ENCODE results near the gene HS3ST5. TPM values are rescaled to one million over a fixed set of nuclear protein-coding genes. Genes with fewer than 3 reads are reported as not detected.

Gene HS3ST5
- polyA plus RNA-seq, 1 donor (not counting 4 experiments of a cell fraction or from before 2014, with no cell fraction given), result not detected

DNA sequence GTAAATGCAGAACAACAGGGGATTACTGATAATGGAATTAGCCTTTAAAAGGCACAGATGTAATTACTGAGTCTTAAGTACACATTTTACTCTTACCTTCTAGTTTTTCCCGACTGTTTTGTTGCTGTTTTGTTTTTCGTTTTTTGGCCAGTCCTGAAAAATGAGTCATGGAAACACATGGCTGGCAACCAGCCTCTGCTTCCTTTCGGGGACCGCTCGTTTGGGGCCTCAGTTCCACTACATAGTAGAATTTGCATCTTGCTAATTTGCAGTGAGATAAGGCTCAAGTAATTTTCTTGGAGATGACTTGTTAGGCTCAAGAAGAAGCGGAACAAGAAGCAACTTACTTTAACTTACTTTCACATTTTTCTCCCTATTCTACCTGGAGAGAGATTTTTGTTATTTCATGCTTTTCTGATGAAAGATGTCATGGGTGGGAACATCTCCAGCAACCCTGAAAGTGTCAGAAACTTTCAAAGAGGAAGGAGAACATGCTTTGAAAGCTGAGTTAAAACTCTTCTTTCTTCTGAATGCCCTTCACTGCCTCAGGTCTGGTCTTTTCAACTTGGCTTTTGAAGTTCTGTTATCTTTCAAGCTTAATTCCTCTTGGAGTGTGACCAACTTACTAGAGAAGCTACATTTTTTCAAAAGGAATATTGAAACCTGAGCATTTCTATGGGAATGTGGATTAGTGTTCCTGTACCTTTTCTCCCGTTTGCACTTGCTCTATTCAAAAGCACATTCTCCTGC is 300.4 kb downstream of the HS3ST5 start:
- no peaks in the 10 kb centered on the region for H3K4me1 ChIP-seq (ENCODE audit: control insufficient read depth, extremely low read depth, insufficient read depth, low read length)
- no peaks in the 10 kb centered on the region for H4K20me1 ChIP-seq (ENCODE audit: control insufficient read depth, extremely low read depth, insufficient read depth, low read length)
- dilution Hi-C loops (cut with MboI; ENCODE audit: extremely low pct_ligation_motif_present, low sequenced_read_pairs), result no loop called here
- FAIRE-seq, result no peak
- no peak for DNase-seq (ENCODE audit: low read depth, low spot score)
- H3K79me2 ChIP-seq (ENCODE audit: control insufficient read depth, insufficient read depth, low read length), result no peaks in the 10 kb centered on the region
- H2AFZ ChIP-seq (ENCODE audit: control insufficient read depth, low read length), result no peak overlapping the region
- H3K9me1 ChIP-seq (ENCODE audit: control insufficient read depth, extremely low read depth, insufficient read depth, low read length), result no peaks in the 10 kb centered on the region
- no peak overlapping the region for H3K4me3 ChIP-seq (ENCODE audit: control insufficient read depth in 2 of 3, extremely low read depth in 1 of 3, insufficient read depth in 2 of 3, low read depth in 1 of 3, low read length in 3 of 3)
- no peak overlapping the region for H3K4me2 ChIP-seq (ENCODE audit: control insufficient read depth, extremely low read depth, insufficient read depth, low read depth, low read length)
- no peaks in the 10 kb centered on the region for H3K36me3 ChIP-seq (ENCODE audit: control insufficient read depth in 2 of 2, extremely low read depth in 1 of 2, insufficient read depth in 2 of 2, low read length in 2 of 2)
- TF ChIP-seq, protein P1, sequence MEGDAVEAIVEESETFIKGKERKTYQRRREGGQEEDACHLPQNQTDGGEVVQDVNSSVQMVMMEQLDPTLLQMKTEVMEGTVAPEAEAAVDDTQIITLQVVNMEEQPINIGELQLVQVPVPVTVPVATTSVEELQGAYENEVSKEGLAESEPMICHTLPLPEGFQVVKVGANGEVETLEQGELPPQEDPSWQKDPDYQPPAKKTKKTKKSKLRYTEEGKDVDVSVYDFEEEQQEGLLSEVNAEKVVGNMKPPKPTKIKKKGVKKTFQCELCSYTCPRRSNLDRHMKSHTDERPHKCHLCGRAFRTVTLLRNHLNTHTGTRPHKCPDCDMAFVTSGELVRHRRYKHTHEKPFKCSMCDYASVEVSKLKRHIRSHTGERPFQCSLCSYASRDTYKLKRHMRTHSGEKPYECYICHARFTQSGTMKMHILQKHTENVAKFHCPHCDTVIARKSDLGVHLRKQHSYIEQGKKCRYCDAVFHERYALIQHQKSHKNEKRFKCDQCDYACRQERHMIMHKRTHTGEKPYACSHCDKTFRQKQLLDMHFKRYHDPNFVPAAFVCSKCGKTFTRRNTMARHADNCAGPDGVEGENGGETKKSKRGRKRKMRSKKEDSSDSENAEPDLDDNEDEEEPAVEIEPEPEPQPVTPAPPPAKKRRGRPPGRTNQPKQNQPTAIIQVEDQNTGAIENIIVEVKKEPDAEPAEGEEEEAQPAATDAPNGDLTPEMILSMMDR (optimal IDR thresholded peaks at IDR 0.05 in 1 of 3, IDR thresholded peaks at IDR 0.05 in 1 of 3, conservative IDR thresholded peaks at IDR 0.05 in 1 of 3; ENCODE audit: extremely low read depth in 1 of 3, insufficient read depth in 2 of 3, low read length in 3 of 3), result no peak
- TF ChIP-seq EZH2 (IDR thresholded peaks at IDR 0.05; ENCODE audit: low read length), result no peak
- H3K9ac ChIP-seq (ENCODE audit: control insufficient read depth, extremely low read depth, insufficient read depth, low read length), result no peak overlapping the region
- H3K9me3 ChIP-seq (ENCODE audit: control insufficient read depth, low read depth, low read length), result no peaks in the 10 kb centered on the region
- no peaks in the 10 kb centered on the region for H3K27me3 ChIP-seq (ENCODE audit: control insufficient read depth, extremely low read depth, insufficient read depth, low read length)
- H3K27ac ChIP-seq (ENCODE audit: control insufficient read depth, insufficient read depth, low read length), result no peak overlapping the region

DNA sequence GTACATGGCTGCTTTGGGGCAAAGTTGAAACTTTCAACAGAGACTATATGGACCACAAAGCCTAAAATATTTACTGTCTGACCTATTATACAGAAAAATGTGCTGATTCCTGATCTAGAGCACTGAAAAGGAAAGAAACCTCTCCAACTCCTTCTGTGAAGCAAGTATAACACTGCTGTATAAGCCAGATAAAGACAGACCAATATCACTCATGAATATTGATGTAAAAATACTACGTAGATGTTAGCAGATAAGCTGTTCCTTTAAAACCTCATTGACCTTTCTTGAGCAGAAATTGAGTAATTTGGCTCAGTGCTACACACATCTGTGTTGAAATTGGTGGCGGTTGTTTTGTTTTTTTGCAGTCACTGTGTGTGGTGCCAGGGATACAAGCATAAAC is 302.0 kb downstream of the HS3ST5 start:
- H3K79me2 ChIP-seq (ENCODE audit: control insufficient read depth, insufficient read depth, low read length), result no peaks in the 10 kb centered on the region
- no peak overlapping the region for H2AFZ ChIP-seq (ENCODE audit: control insufficient read depth, low read length)
- no peak for FAIRE-seq
- H3K9me1 ChIP-seq (ENCODE audit: control insufficient read depth, extremely low read depth, insufficient read depth, low read length), result no peaks in the 10 kb centered on the region
- no peak for TF ChIP-seq EZH2 (IDR thresholded peaks at IDR 0.05; ENCODE audit: low read length)
- TF ChIP-seq, protein P1 (optimal IDR thresholded peaks at IDR 0.05 in 1 of 3, IDR thresholded peaks at IDR 0.05 in 1 of 3, conservative IDR thresholded peaks at IDR 0.05 in 1 of 3; ENCODE audit: extremely low read depth in 1 of 3, insufficient read depth in 2 of 3, low read length in 3 of 3), result no peak
- dilution Hi-C loops (cut with MboI; ENCODE audit: extremely low pct_ligation_motif_present, low sequenced_read_pairs), result no loop called here
- DNase-seq (ENCODE audit: low read depth, low spot score), result no peak
- no peak overlapping the region for H3K9ac ChIP-seq (ENCODE audit: control insufficient read depth, extremely low read depth, insufficient read depth, low read length)
- no peaks in the 10 kb centered on the region for H3K9me3 ChIP-seq (ENCODE audit: control insufficient read depth, low read depth, low read length)
- H3K27me3 ChIP-seq (ENCODE audit: control insufficient read depth, extremely low read depth, insufficient read depth, low read length), result no peaks in the 10 kb centered on the region
- H3K4me3 ChIP-seq (ENCODE audit: control insufficient read depth in 2 of 3, extremely low read depth in 1 of 3, insufficient read depth in 2 of 3, low read depth in 1 of 3, low read length in 3 of 3), result no peak overlapping the region
- no peak overlapping the region for H3K4me2 ChIP-seq (ENCODE audit: control insufficient read depth, extremely low read depth, insufficient read depth, low read depth, low read length)
- H3K27ac ChIP-seq (ENCODE audit: control insufficient read depth, insufficient read depth, low read length), result no peak overlapping the region
- no peaks in the 10 kb centered on the region for H3K4me1 ChIP-seq (ENCODE audit: control insufficient read depth, extremely low read depth, insufficient read depth, low read length)
- no peaks in the 10 kb centered on the region for H4K20me1 ChIP-seq (ENCODE audit: control insufficient read depth, extremely low read depth, insufficient read depth, low read length)
- no peaks in the 10 kb centered on the region for H3K36me3 ChIP-seq (ENCODE audit: control insufficient read depth in 2 of 2, extremely low read depth in 1 of 2, insufficient read depth in 2 of 2, low read length in 2 of 2)
